Stimulated activated CD8-positive, alpha-beta memory T cell treated with anti-CD3 and anti-CD28 coated beads, Interleukin-4, amount 100 ng/mL, for 24 hours (primary cell): ENCODE results near the gene LMBR1L.
"Not testable (repeated sequence)": the region's sequence is repeated elsewhere in the genome, so short reads cannot be mapped to it uniquely, and the experiment has no call there.

Experiments used
- DNase-seq: peaks from one replicate; pipeline ENCODE4 v3.0.0-alpha.2; 2020; ENCODE audit warnings: low read depth

The LMBR1L gene

DNA sequence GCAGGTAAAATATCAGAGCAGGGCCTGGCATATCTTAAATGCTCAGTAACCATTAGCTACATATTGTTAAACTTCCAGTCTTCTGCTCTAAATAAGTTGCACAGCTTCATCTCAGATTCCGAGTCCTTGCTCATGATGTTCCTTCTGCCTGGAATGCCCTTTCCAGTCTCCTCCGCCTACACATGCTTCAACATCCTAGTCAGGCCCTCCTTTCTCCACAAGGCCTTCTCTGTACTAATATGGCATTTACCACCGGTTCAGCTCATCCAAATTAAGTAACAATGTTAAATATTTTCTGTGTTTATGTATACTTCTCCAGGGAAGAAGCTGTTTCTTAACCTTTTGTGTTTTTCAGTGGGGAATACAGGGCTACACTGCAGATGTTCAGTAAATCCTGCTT lies 24.5 kb downstream of the LMBR1L start:
- no peak for DNase-seq

DNA sequence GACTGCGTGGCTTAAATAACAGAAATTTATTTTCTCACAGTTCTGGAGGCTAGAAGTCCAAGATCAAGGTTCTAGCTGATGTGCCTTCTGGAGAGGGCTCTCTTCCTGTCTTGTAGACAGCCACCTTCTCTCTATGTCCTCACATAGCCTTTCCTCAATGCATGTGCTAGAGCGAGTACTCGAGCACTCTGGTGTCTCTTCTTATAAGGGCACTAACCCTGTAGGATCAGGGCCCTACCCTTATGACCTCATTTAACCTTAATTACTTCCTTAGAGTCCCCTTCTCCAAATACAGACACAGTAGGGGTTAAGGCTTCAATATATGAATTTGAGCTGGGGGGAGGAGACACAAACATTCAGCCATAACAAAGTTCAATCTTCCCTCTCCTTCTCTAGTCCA lies 26.2 kb downstream of the LMBR1L start:
- no peak for DNase-seq

DNA sequence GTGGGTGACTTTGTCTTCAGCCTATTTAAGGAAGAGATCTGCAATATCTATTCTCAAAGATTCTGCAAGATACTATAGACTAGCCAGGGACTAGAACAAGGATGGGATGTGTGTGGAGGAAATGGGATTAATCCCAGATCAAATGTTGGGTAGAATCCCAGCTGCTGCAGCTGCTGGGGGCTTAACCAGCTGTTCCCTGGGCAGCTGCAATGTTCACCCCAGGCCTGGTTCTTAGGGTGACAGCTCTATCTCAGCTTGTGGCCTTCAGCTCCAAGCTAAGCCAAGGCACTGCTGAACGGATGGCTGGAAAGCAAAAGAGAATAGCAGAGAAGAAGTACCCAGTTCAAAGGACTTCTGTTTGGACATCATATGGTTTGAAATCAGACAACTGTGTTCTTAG lies 30.9 kb downstream of the LMBR1L start:
- DNase-seq: no peak

DNA sequence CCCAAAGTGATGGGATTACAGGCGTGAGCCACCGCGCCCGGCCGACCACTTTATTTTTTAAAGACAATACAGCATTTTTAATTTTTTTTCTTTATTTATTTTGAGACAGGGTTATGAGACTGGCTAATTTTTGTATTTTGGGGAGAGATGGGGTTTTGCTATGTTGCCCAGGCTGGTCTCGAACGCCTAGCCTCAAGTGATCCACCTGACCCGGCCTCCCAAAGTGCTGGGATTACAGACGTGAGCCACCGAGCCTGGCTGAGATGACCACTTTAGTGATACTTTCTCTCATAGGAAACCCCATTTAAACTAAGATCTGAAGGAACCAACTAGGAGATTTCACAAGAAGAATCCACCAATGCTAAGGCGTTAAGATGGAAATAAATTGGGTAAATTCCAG lies 39.7 kb downstream of the LMBR1L start:
- no peak for DNase-seq

DNA sequence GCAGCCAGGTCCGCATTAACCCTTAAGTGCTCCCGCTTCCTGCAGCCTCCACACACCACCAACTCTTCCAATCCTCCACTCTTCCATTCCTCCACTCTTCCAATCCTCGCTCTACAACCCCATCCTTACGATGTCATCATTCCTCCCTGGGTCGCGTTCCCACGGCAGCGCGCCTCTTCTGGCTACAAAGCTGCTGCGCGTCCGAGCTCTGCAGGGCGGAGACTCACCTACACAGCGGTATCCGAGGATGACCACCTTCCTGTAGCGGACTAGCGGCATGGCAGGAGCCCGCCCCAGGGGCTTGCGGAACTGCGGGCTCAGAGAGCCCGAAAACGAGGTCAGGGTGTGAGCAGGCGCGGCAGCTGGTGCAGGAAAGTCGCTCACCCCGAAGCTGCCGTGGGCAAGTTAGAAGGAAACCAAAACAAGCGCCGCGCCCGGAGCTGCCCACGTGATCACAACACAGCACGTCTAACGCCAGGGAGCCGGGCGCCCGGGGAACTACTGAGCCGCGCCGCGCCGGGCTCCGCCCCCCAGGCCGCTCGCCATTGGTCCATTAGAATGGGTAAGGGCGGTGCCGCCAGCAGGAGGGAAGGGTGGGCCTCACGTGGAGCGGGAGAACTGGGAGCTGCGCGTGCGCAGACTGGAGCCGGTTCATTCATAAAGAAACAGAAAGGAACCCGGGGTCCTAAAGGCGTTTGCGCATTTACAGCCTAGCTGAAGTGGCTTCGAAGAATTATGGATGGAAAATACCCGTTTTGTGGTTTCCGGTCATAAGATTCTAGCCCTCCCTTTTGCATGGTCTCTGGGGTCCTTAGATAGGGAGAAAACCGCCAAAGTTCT lies 40.9 kb downstream of the LMBR1L start, which contains the start of gene RHEBL1:
TSS of gene RHEBL1 (minus strand) at position 473 of the 840 bp plus-strand sequence. CDS start at position 279, 194 bp downstream.
- peak; percentile 98 for DNase-seq

DNA sequence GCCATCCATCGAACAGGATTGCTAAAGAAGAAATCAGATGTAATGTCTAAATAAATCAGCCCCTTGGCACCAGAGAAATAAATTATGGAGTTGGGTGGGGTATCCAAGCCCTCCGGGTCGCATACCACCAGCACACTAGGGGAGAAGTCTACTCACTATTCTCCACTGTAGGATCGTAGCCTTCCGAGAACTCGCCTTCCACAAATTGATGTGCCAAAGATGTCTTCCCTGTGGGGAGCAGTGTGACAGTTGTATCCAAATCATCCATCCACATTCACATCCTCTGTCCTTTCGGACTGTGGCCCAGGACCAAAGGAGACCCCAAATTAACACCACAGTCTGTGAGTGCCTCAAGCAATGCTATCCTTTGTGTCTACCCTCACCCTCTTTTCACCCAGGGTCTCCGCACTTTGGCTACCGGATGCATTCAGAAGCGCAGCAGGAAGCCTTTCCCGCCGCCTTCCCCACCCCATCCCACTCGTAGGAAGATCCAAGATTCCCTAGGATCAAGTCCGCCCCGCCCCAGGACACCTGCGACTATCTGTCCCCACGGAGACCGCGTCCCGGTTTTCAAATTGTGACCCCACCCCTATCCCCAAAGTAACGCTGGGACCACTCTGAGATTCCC lies 41.7 kb downstream of the LMBR1L start:
- no peak for DNase-seq

DNA sequence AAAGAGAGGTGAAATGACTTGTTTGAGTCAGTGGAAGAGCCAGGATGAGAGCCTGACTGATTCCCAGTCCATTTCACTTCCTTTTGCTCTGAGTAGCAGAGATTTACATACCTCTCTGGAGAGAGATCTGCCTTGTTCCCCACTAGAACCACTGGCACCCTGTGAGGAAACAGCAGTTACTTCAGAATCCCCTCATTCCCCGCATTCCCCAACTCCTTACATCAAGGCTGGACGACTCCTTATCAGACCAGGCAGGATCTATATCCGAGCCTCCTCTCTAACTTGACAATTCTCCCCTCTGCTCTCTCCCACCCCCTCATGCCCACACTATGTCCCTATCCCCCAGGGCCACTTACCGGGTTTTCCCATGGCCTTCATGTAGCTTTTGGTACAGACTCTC lies 44.5 kb downstream of the LMBR1L start:
- no peak for DNase-seq

DNA sequence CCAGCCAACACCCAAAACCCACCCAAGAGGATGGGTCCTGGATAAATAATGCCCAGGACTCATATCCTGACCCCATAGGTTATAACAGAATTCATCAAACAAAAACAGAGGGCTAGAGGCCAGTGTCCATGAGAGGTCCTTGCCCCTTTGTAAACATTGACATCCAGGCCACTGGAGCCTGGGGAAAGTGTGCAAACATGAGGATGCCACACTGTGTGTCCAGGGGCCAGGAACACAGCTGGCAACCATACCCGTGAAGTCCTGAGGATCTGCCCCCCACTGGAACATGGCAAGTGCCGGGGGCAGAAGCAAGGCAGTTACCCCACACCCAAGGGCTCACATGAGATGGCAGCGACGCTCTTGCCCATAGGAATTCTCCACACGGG lies 45.9 kb downstream of the LMBR1L start:
- no peak for DNase-seq

DNA sequence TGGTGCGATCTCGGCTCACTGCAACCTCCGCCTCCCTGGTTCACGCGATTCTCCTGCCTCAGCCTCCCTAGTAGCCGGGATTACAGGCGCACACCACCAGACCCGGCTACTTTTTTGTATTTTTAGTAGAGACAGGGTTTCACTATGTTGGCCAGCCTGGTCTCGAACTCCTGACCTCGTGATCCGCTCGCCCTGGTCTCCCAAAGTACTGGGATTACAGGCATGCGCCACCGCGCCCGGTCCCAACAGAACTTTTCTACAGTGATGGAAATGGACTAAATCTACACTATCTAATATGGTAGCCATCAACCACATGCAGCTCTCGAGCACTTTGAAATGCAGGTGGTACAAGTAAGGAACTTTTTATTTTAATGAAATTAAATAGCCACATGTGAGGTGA lies 48.7 kb downstream of the LMBR1L start:
- DNase-seq: not testable (repeated sequence)

DNA sequence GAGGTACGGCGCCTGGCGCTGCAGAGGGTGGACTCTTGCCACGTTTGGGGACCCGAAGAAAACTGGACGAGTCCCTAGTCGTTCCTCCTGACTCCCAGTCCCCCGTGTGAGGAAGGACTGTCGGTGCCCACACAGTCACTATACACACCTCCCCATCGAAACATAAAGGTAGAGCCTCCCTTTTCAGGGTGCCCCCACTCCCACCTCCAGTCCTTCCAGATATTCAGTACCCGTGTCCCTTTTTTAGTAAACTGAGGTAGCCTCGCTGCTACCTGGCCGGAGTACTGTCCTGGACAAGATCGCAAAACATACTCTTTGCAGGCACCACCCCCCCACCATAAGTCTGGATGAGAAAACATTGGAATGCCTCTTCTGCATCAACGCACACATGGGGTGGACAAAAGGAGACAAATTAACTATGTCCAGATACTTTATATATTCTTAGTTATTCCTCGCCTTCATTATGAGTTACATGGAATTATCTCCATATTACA lies 49.4 kb downstream of the LMBR1L start:
- DNase-seq: no peak

DNA sequence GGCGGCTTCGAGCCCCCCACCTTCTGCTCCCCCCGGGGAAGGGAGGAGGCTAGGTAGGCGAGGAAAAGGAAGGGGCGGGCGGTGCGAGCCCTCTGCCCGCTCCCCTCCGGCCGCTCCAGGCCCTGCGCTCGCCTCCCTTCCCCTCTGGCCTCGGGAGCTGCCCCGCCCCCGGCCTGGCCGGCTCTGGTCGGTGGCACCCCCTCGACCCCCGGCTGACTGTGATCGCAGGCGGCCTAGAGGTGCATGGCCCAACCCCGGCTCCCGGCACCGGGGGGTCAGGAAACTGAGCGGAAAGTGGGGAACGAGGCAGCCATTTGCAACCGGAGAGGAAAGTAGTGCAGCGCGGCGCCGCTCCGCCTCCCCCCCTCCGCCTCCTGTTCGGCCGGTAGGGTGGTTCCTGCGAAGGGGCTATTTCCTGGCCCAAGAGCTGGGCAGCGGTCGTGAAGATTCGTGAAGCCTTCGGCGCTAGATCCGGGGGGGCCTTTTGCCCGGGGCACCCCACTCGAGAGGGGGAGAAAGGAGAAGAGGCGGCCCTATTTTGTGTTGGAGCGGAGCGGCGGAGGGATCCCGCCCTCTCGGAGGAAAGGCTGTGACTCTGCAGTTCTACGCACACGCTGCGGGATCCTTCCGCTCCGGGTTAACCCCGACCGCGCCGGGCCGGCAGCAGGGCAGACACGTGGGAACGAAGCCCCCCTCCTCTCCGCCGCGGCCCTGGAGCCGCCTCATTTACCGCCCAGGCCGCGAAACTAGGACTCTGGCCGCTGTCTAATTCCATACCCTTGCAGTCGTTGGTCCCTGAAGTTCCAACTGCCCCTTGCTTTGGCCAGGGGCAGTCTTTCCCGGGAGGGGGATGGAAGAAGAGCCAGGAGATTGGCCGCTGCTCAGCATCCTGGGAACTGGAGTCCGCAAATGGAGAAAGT lies 50.1 kb downstream of the LMBR1L start, which contains the start of gene KMT2D:
TSS of gene KMT2D (minus strand) at position 558 of the 920 bp plus-strand sequence. CDS start 5,470 bp downstream, outside the sequence.
- peak; percentile 84 for DNase-seq

DNA sequence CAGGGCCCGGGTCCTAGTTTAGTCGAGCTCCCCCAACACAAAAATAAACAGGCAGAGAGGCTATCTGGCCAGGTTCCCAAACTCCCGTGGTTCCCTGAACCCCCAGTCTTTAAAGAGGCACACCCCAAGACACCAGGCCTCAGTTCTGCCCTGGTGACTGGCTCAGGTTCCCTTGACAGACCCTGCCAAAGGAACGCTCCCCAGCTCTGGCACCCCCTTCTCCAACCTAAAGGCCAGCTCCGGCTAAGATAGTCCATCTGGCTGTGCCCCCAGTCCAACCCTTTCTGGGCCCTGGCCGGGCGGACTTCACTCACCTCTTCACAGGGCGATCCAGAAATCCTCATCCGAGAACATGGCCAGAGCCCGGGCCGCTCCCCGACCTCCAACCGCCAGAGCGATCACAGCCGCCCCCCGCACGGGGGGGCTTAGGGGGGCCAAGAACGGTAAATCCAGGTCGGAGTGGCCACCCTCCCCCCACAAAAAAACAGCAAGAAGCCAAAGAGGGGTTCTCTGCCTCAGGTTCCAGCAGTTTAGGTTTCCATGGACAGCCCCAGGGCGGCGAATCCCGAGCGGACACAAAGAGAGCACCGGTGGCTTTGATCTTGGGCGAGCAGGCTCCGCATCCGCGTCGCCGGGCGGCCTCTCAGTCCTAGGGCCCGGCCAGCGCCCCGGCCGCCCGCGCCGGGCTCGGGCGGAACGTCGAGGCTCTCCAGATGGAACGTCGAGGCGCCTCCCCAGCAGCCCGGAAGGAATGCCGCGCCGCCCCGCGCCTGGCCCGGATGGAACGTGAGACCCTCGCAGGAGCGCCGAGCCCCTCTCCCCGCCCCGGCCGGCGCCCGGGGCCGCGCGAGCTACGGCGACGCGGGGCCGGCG lies 51.1 kb downstream of the LMBR1L start:
- DNase-seq: no peak

DNA sequence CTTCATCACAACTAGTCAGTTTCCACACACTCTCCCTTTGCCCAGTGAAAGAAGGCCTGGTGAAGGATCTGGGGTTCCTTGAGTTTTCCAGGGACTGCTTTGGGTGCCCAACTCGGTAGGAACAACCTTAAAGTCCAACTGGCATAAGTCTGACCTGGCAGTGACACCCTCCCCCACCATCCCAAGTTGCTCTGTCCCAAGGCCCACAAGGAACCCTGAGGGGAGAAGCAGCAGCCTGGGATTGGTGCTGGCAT lies 51.7 kb downstream of the LMBR1L start:
- DNase-seq: no peak

DNA sequence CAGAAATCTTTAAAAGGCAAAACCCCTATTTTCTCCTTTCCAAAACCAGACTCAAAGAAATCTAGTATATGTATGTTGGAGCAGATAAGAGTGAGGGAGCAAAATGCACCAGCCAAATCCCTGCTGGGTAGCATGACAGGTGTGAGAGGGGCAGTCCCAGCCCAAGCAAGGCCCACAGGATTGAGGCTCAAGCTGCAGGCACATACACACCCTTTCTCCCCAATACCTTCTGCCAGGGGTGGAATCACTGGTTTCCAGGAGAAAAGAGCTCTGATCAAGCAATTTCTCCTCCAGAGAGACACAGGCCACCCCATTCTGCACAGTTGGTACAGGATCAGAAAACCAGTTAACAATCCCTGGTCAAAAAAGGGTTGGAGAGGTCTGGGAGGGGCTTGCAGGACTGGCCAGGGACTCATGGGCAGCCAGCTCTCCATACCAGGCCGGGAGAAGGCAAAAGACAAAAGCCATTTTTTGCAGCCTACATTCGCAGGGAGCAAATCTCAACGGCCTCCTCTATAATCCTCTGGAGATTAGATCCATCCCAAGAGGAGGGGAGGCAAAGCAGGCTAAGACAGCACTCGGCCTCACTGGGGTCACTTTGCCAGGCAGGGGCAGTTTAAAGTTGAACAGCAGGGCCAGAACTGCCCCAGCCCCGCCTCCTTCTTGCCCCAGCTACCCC lies 52.1 kb downstream of the LMBR1L start:
- no peak for DNase-seq

DNA sequence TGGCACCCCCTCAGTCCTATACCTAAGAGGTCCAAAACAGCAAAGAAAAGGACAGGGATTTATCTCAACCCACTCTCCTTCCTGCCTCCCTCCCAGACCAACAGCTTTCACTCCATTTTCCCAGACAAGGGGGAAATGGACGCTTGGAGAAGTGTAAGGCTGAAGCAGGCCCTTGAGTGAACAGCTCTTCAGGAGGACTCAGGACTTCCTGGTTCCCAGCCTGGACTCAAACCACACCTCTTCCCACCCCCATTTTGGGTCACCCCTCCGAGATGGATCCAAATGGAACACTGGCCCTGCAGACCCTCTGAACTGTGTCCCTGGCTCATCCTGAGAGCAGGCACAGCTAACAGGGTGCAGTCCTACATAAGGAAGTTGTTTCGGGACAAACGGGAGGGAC lies 52.8 kb downstream of the LMBR1L start:
- no peak for DNase-seq

DNA sequence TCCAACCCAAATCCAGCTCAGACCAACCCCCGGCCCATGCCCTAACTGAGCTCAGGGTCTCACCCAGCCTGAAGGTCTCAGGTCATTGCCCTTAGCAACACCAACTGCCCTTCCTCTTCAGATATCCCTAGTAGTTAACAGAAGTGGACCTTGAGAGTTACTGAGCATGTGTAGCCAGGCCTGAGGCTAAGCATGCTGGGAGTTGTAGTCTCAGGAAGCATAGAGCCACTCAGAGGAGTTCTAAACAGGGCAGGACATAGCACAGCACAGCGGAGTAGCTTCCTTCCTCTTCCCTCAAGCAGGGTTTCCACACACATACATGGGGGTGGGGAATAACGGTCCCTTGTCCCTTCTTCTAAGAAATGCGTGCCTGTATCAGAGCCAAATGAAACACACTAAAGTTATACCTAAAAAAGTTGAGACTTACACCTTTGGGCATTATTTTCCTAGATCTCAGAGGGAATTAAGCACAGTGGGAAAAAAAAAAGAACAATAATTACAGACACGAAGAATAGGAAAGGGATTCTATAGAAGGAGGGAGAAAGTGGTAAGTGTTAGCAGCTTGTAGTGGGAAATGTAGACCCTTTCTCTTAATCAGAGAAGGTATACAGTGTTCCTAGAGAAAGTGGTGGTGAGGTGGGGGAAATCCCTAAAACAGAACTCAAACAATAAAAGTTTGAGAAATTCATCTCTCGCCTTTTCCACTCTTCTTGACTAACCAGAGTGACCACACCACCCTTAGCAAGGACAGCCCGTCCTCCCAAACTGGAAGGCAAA lies 54.5 kb downstream of the LMBR1L start:
- DNase-seq: no peak

DNA sequence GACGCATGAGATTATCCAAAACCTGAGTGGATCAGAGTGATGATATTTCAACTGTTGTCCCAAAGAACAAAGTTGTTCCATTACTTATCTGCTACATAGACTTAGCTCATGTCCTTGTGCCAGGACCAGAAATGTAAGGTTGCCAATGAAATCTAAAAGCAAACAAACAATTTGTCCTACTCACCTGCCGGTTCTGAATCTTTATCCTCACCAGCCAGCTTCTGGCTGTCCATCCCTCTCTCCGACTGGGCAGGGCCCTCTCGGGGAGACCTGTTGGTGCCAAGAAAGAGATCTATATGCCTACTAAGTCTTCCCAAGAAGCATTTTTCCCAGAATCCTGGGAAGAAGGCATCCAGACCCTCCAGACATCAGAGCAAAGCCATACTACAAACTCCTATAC lies 55.6 kb downstream of the LMBR1L start:
- DNase-seq: no peak

DNA sequence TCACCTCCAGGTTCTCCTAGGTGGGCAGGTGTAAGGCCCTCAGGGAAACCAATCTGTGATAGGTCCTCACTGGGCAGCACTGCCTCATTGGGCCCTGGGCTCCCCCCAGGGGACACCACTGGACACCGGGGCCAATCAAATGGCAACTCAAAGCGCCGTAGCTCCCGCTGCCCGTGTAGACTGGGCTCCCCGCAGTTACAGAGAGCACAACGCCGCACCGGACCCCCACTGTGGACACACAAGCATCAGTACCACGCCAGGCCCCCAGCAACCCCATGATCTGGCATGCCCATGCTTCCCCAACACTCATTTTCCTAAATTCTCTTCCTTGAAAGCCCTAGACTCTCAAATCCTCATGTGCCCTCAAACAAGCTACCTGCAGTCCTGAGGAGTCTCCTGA lies 56.1 kb downstream of the LMBR1L start:
- no peak for DNase-seq

DNA sequence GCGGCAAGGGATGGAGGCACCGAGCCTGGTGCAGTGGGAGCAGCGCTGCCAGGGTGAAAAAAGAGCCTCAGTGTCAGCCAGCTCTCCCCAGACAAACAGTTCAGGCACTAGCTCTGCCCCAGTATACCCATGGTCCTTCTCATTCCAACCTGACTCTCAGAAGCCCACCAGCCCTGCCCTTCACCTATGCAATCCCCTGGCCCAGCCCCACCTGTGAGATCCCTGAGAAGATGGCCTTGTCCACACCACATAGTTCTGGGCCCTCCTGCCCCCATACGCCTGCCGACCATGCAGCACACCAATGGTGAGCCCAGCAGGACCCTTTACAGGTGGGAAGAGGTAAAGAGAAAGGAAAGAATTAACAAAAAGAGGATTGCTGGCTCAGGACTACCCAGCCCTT lies 56.6 kb downstream of the LMBR1L start:
- no peak for DNase-seq
